ENCODE results near the gene PPP1R9A.

The PPP1R9A gene

GRCh38 chr7:94882891-94883290 lies 24.5 kb upstream of the PPP1R9A start:
- no peak for DNase-seq (ENCODE audit: extremely low read depth, low read depth)
- TF ChIP-seq CTCF (IDR thresholded peaks at IDR 0.05; ENCODE audit: low read depth, low read length), result no peak

- no peak for DNase-seq (ENCODE audit: extremely low read depth, low read depth)
- no peak for TF ChIP-seq CTCF (IDR thresholded peaks at IDR 0.05; ENCODE audit: low read depth, low read length)
Measured at GRCh38 chr7:94883616-94884015, 23.8 kb upstream of the PPP1R9A start.

GRCh38 chr7:94888551-94888950 lies 18.8 kb upstream of the PPP1R9A start:
- DNase-seq (ENCODE audit: extremely low read depth, low read depth), result no peak
- no peak for TF ChIP-seq CTCF (IDR thresholded peaks at IDR 0.05; ENCODE audit: low read depth, low read length)

DNA sequence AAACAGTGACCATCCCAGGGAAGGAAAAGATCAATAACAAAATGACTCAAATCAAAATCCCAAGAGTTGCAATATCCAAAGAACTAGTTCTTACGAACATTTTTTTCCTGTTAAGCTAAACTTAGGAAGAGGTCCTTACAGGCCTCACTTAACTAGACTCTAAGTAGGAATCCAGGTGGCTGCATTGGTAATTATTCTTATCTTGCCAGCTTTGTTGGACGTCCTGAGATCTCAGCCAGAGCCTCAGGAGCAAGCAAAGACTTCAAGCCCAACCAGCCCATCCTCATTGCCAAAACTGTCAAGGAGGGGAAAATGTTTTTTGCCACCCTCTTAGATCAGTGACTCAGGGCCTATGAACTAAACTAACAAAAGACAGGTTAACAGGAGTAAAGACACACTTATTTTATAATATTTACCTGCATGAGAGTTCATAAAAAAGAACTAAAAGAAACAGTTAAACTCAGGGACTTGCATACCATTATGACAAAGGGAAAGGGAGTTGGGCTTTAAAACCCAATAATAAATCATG lies 18.3 kb upstream of the PPP1R9A start:
- no peak for DNase-seq (ENCODE audit: extremely low read depth, low read depth)
- TF ChIP-seq CTCF (IDR thresholded peaks at IDR 0.05; ENCODE audit: low read depth, low read length), result no peak

DNA sequence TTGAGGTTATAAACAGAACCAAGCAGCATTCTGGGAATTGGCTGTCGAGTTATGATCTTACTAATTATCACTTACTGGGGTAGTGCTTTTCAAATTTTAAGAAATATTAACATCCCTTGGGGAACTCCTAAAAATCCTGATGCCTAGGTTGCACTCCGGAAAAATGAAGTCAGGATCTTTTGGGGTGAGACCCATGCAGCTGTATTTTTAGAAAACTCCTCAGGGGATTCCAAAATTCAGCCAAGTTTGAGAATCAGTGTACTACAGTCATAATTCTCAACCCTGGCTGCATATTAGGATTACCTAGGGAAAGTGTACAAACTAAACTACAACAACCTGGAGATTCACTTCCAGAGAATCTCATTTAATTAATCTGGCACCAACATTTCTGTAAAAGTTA lies 17.2 kb upstream of the PPP1R9A start:
- TF ChIP-seq CTCF (IDR thresholded peaks at IDR 0.05; ENCODE audit: low read depth, low read length), result no peak
- DNase-seq (ENCODE audit: extremely low read depth, low read depth), result no peak

DNA sequence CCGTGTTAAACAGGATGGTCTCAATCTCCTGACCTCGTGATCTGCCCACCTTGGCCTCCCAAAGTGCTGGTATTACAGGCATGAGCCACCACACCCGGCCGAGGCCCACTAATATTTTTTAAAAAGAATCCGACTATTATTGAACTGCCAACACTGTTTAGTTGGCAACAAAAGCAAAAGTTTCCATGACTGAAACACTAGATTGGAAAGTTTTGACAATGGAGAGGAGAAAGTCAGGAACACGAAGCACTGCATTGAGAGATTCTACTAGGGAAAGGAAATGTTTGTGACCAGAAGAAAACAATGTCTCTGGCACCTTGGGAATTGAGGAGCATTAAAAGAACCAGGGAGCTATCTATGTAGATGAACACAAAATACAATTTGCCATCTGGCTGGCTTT lies 13.7 kb upstream of the PPP1R9A start:
- no peak for DNase-seq (ENCODE audit: extremely low read depth, low read depth)
- no peak for TF ChIP-seq CTCF (IDR thresholded peaks at IDR 0.05; ENCODE audit: low read depth, low read length)

DNA sequence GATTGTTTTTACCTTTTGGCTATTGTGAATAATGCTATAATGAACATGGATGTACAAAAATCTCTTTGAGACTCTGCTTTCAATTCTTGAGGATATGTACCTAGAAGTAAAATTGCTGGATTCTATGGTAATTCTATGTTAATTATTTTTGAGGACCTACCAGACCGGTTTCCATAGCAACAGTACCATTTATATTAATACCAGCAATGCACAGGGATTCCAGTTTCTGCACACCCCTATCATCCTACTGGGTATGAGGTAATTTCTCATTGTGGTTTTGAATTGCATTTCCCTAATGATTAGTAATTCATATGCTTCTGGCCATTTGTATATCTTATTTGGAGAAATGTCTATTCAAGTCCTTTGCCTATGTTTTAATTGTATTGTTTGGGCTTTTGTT lies 9.9 kb upstream of the PPP1R9A start:
- DNase-seq (ENCODE audit: extremely low read depth, low read depth), result no peak
- no peak for TF ChIP-seq CTCF (IDR thresholded peaks at IDR 0.05; ENCODE audit: low read depth, low read length)

Data from AG09319 (cell line).